HEK293 (cell line): ENCODE data around the gene IFT80.
A peak's percentile ranks its signal among the peaks of the same experiment; 100 is the strongest.

ENCODE experiments used
- EGR2 ChIP-seq: fragments of 450-650 bp; formaldehyde crosslinking; IDR thresholded peaks from 2 replicates; pipeline ENCODE4 v1.5.1; 2016; ENCODE audit warnings: low read depth, missing biosample characterization, missing genetic modification characterization
- GLIS2 ChIP-seq: fragments of 450-650 bp; formaldehyde crosslinking; IDR thresholded peaks from 2 replicates; pipeline ENCODE4 v1.5.1; 2016; ENCODE audit warnings: missing biosample characterization, missing genetic modification characterization
- KLF17 ChIP-seq: fragments of 450-650 bp; formaldehyde crosslinking; IDR thresholded peaks from 2 replicates; pipeline ENCODE4 v1.5.1; 2016; ENCODE audit warnings: missing biosample characterization, missing genetic modification characterization
- OSR2 ChIP-seq: fragments of 450-650 bp; formaldehyde crosslinking; IDR thresholded peaks from 2 replicates; pipeline ENCODE4 v1.5.1; 2016; ENCODE audit warnings: missing biosample characterization, missing genetic modification characterization
- SCRT1 ChIP-seq: fragments of 450-650 bp; formaldehyde crosslinking; IDR thresholded peaks from 2 replicates; pipeline ENCODE4 v1.5.1; 2016; ENCODE audit warnings: missing biosample characterization, missing genetic modification characterization, borderline replicate concordance
- SP2 ChIP-seq: fragments of 450-650 bp; formaldehyde crosslinking; IDR thresholded peaks from 2 replicates; pipeline ENCODE4 v1.5.1; 2016; ENCODE audit warnings: missing biosample characterization, missing genetic modification characterization
- ZBTB10 ChIP-seq: fragments of 450-650 bp; formaldehyde crosslinking; IDR thresholded peaks from 2 replicates; pipeline ENCODE4 v1.5.1; 2016; ENCODE audit warnings: missing biosample characterization, missing genetic modification characterization
- ZBTB17 ChIP-seq: fragments of 450-650 bp; formaldehyde crosslinking; IDR thresholded peaks from 2 replicates; pipeline ENCODE4 v1.5.1; 2016; ENCODE audit warnings: missing biosample characterization, missing genetic modification characterization
- ZBTB20 ChIP-seq: fragments of 450-650 bp; formaldehyde crosslinking; IDR thresholded peaks from 2 replicates; pipeline ENCODE4 v1.5.1; 2016; ENCODE audit warnings: missing biosample characterization, missing genetic modification characterization
- ZBTB26 ChIP-seq: fragments of 450-650 bp; formaldehyde crosslinking; optimal IDR thresholded peaks from 2 replicates; pipeline ENCODE3; 2016; ENCODE audit warnings: missing biosample characterization, mild to moderate bottlenecking, missing genetic modification characterization
- ZBTB8A ChIP-seq: fragments of 450-650 bp; formaldehyde crosslinking; IDR thresholded peaks from 2 replicates; pipeline ENCODE4 v1.5.1; 2016; ENCODE audit warnings: missing biosample characterization, missing genetic modification characterization
- ZEB2 ChIP-seq: fragments of 450-650 bp; formaldehyde crosslinking; IDR thresholded peaks from 2 replicates; pipeline ENCODE4 v1.5.1; 2016; ENCODE audit warnings: missing biosample characterization, missing genetic modification characterization
- ZFHX2 ChIP-seq: fragments of 450-650 bp; formaldehyde crosslinking; conservative IDR thresholded peaks from 2 replicates; pipeline ENCODE4 v1.5.1; 2016; ENCODE audit warnings: missing biosample characterization, missing genetic modification characterization
- ZNF140 ChIP-seq: fragments of 450-650 bp; formaldehyde crosslinking; IDR thresholded peaks from 2 replicates; pipeline ENCODE4 v1.5.1; 2016; ENCODE audit warnings: missing biosample characterization, missing genetic modification characterization
- ZNF214 ChIP-seq: fragments of 450-650 bp; formaldehyde crosslinking; IDR thresholded peaks from 2 replicates; pipeline ENCODE4 v1.5.1; 2017; ENCODE audit warnings: missing biosample characterization, mild to moderate bottlenecking, missing genetic modification characterization, borderline replicate concordance
- ZNF280D ChIP-seq: fragments of 450-650 bp; formaldehyde crosslinking; IDR thresholded peaks from 2 replicates; pipeline ENCODE4 v1.5.1; 2016; ENCODE audit warnings: missing biosample characterization, missing genetic modification characterization
- ZNF311 ChIP-seq: fragments of 450-650 bp; formaldehyde crosslinking; IDR thresholded peaks from 2 replicates; pipeline ENCODE4 v1.5.1; 2017; ENCODE audit warnings: missing biosample characterization, missing genetic modification characterization, borderline replicate concordance
- ZNF335 ChIP-seq: fragments of 450-650 bp; formaldehyde crosslinking; conservative IDR thresholded peaks from 2 replicates; pipeline ENCODE4 v1.5.1; 2016; ENCODE audit warnings: missing biosample characterization, missing genetic modification characterization
- ZNF394 ChIP-seq: fragments of 450-650 bp; formaldehyde crosslinking; IDR thresholded peaks from 2 replicates; pipeline ENCODE4 v1.5.1; 2016; ENCODE audit warnings: missing biosample characterization, missing genetic modification characterization, mild to moderate bottlenecking, moderate library complexity, borderline replicate concordance
- ZNF449 ChIP-seq: fragments of 450-650 bp; formaldehyde crosslinking; IDR thresholded peaks from 2 replicates; pipeline ENCODE4 v1.5.1; 2017; ENCODE audit warnings: missing biosample characterization, mild to moderate bottlenecking, missing genetic modification characterization, moderate library complexity
- ZNF48 ChIP-seq: fragments of 450-650 bp; formaldehyde crosslinking; IDR thresholded peaks from 2 replicates; pipeline ENCODE4 v1.5.1; 2016; ENCODE audit warnings: missing biosample characterization, missing genetic modification characterization
- ZNF501 ChIP-seq: fragments of 450-650 bp; formaldehyde crosslinking; IDR thresholded peaks from 2 replicates; pipeline ENCODE4 v1.5.1; 2016; ENCODE audit warnings: missing biosample characterization, missing genetic modification characterization
- ZNF600 ChIP-seq: fragments of 450-650 bp; formaldehyde crosslinking; IDR thresholded peaks from 2 replicates; pipeline ENCODE4 v1.5.1; 2016; ENCODE audit warnings: missing biosample characterization, missing genetic modification characterization
- ZNF660 ChIP-seq: fragments of 450-650 bp; IDR thresholded peaks from 2 replicates; pipeline ENCODE4 v1.5.1; 2018; ENCODE audit warnings: missing biosample characterization, mild to moderate bottlenecking, missing genetic modification characterization
- ZNF837 ChIP-seq: fragments of 450-650 bp; formaldehyde crosslinking; IDR thresholded peaks from 2 replicates; pipeline ENCODE4 v1.5.1; 2016; ENCODE audit warnings: missing biosample characterization, missing genetic modification characterization
- ZSCAN30 ChIP-seq: fragments of 450-650 bp; IDR thresholded peaks from 2 replicates; pipeline ENCODE4 v1.5.1; 2018; ENCODE audit warnings: missing biosample characterization, mild to moderate bottlenecking, missing genetic modification characterization, moderate library complexity
- ZXDB ChIP-seq: fragments of 450-650 bp; formaldehyde crosslinking; IDR thresholded peaks from 2 replicates; pipeline ENCODE4 v1.5.1; 2016; ENCODE audit warnings: missing biosample characterization, missing genetic modification characterization

IFT80 gene

GRCh38 chr3:160225176-160226025 lies 173.6 kb downstream of the IFT80 start, which contains the start of gene C3orf80 (continued):
- TF ChIP-seq ZNF449 (tag by site-specific recombination) (peak; percentile 93), ZBTB10 (tag by site-specific recombination) (0 out of 2 replicates have a peak, but pooled peaks have one; percentile 31), SP2 (tag by site-specific recombination) (0 out of 2 replicates have a peak, but pooled peaks have one; percentile 23), ZNF311 (tag by site-specific recombination) (no peak), KLF17 (0 out of 2 replicates have a peak, but pooled peaks have one; percentile 32), ZNF600 (tag by site-specific recombination) (no peak), SCRT1 (tag by site-specific recombination) (no peak), ZNF48 (tag by site-specific recombination) (no peak), ZNF140 (no peak), ZBTB26 (tag by site-specific recombination) (peak; percentile 73), ZXDB (tag by site-specific recombination) (peak; percentile 34; the same call in 1 of the 2 replicates), ZEB2 (tag by site-specific recombination) (0 out of 2 replicates have a peak, but pooled peaks have one; percentile 36), OSR2 (tag by site-specific recombination) (peak; percentile 87), EGR2 (peak; percentile 51), ZNF394 (tag by site-specific recombination) (0 out of 2 replicates have a peak, but pooled peaks have one; percentile 30), ZBTB8A (tag by site-specific recombination) (peak; percentile 79), ZNF660 (tag by site-specific recombination) (peak; percentile 74; the same call in 1 of the 2 replicates), ZFHX2 (tag by site-specific recombination) (peak; percentile 66), ZNF837 (tag by site-specific recombination) (no peak), ZBTB20 (tag by site-specific recombination) (peak; percentile 65), ZNF214 (no peak), ZBTB17 (tag by site-specific recombination) (peak; percentile 89), ZSCAN30 (tag by site-specific recombination) (peak; percentile 47), ZNF280D (tag by site-specific recombination) (no peak), ZNF335 (tag by site-specific recombination) (peak; percentile 75), GLIS2 (tag by site-specific recombination) (peak; percentile 44; the same call in 1 of the 2 replicates), ZNF501 (tag by site-specific recombination) (peak; percentile 58)
